Mesendoderm (in vitro differentiated cells): ENCODE data around the gene PASK.
A peak's percentile ranks its signal among the peaks of the same experiment; 100 is the strongest.

ENCODE experiments used
- DNase-seq: peaks from one replicate; pipeline ENCODE4 v3.0.0; 2013
- H2AK5ac ChIP-seq: 2 replicates; pipeline ENCODE4 v1.6.1; 2013; ENCODE audit warnings: low read length, inconsistent platforms
- H2BK120ac ChIP-seq: 2 replicates; pipeline ENCODE4 v1.6.1; 2013; ENCODE audit warnings: low read depth, mild to moderate bottlenecking, low read length, moderate library complexity, mixed read lengths
- H2BK15ac ChIP-seq: replicated peaks from 2 replicates; pipeline ENCODE4 v1.6.1; 2013; ENCODE audit warnings: low read depth, mild to moderate bottlenecking, moderate library complexity
- H2BK5ac ChIP-seq: 2 replicates; pipeline ENCODE4 v1.6.1; 2013; ENCODE audit warnings: low read length, inconsistent platforms
- H3K18ac ChIP-seq: 2 replicates; pipeline ENCODE4 v1.6.1; 2013; ENCODE audit warnings: mild to moderate bottlenecking, low read length, mixed read lengths
- H3K23ac ChIP-seq: one replicate; pipeline ENCODE4 v1.6.1; 2013; ENCODE audit warnings: low read length
- H3K27ac ChIP-seq: 2 replicates; pipeline ENCODE4 v1.5.1; 2013; ENCODE audit warnings: low read depth, mild to moderate bottlenecking, inconsistent platforms, low read length, moderate library complexity
- H3K27me3 ChIP-seq: 2 replicates; pipeline ENCODE4 v1.6.1; 2013; ENCODE audit warnings: low read length, control low read depth, mild to moderate bottlenecking, inconsistent platforms; ENCODE audit not compliant: insufficient read depth, poor library complexity
- H3K36me3 ChIP-seq: 2 replicates; pipeline ENCODE4 v1.6.1; 2013; ENCODE audit warnings: low read length, inconsistent platforms; ENCODE audit not compliant: control insufficient read depth, insufficient read depth
- H3K4ac ChIP-seq: one replicate; pipeline ENCODE4 v1.6.1; 2013; ENCODE audit warnings: low read depth, mild to moderate bottlenecking, low read length, moderate library complexity
- H3K4me1 ChIP-seq: 2 replicates; pipeline ENCODE4 v1.6.1; 2013; ENCODE audit warnings: low read depth, low read length, inconsistent platforms; ENCODE audit not compliant: control insufficient read depth
- H3K4me2 ChIP-seq: 2 replicates; pipeline ENCODE4 v1.6.1; 2013; ENCODE audit warnings: low read length
- H3K4me3 ChIP-seq: 2 replicates; pipeline ENCODE4 v1.5.1; 2013; ENCODE audit warnings: mild to moderate bottlenecking, low read length
- H3K56ac ChIP-seq: one replicate; pipeline ENCODE4 v1.6.1; 2013; ENCODE audit warnings: low read length
- H3K79me1 ChIP-seq: 2 replicates; pipeline ENCODE4 v1.6.1; 2013; ENCODE audit warnings: low read length, inconsistent platforms
- H3K79me2 ChIP-seq: 2 replicates; pipeline ENCODE4 v1.6.1; 2013; ENCODE audit warnings: mild to moderate bottlenecking, low read length; ENCODE audit not compliant: control insufficient read depth, insufficient read depth
- H3K9ac ChIP-seq: 2 replicates; pipeline ENCODE4 v1.6.1; 2013; ENCODE audit warnings: low read length, inconsistent platforms
- H4K5ac ChIP-seq: one replicate; pipeline ENCODE4 v1.6.1; 2013; ENCODE audit warnings: low read length
- H4K8ac ChIP-seq: one replicate; pipeline ENCODE4 v1.6.1; 2013; ENCODE audit warnings: low read depth, mild to moderate bottlenecking, control low read depth, low read length, moderate library complexity
- WGBS: extraction: QIAGEN DNeasy Blood & Tissue Kit; methylation state at CpG from one replicate; pipeline ENCODE4 v1.1.7; 2013; ENCODE audit warnings: low lambda C conversion rate, missing lambda C conversion rate; ENCODE audit not compliant: insufficient coverage; ENCODE audit errors: extremely low coverage; 5-methylcytosine and 5-hydroxymethylcytosine counted together

The PASK gene

DNA sequence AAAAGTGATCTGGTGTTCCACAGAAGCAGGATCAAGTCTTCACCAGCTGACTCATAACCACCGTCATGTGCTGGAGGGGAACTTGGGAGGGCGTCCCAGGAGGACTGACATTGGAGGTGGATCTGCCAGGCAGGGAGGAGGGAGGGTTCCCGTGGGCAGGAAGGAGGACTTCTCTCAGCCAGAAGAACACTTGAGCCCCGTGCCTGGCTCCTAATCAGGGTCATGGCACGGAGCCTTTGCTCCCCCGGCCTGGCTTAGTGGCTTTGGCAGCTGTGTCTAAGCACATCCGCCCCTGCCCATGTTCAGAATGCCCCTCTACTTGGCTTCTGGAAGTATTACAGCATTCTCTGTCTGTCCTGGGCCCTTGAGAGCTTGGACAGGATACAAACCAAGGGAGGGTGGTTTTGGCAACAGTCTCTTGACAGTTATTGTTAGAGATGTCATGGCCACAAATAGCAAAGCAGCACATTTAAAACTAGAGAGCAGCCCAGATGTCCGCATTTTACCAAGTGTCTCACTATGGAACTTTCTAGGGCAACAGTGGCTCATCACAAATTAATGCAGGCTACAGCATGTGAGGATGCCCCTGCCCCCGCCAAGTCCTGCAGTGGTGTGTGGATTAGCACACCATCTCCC lies 12.5 kb upstream of the PASK start:
- no peak overlapping the region for H3K4me3 ChIP-seq
- no peak overlapping the region for H3K9ac ChIP-seq
- no peak overlapping the region for H3K27ac ChIP-seq

DNA sequence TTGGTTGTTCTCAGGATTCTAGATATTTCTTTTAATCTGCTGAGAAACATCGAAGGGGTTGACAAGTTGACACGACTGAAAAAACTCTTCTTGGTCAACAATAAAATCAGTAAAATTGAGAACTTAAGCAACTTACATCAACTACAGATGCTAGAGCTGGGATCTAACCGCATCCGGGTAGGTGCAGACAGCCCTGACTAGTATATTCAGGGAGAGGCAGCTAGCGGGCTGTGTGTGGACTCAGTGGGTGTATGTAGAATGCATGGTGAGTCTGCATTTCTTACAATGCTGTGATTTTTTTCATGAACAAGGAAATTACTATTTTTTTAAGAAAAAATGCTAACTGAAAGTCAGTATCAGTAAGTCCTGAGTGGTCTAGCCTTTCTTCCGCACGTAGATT lies 11.0 kb upstream of the PASK start:
- Histone ChIP-seq H2BK5ac (no peak overlapping the region), H3K4me1 (peaks cover 2% of the 10 kb centered on the region), H3K79me2 (no peaks in the 10 kb centered on the region), H2AK5ac (no peak overlapping the region), H3K27ac (no peak overlapping the region), H3K9ac (no peak overlapping the region), H3K56ac (no peak overlapping the region), H3K36me3 (peaks cover 3% of the 10 kb centered on the region), H3K4me3 (no peak overlapping the region), H2BK15ac (no peak overlapping the region), H3K4ac (no peak overlapping the region), H3K18ac (no peak overlapping the region), H4K5ac (no peak overlapping the region), H4K8ac (no peak overlapping the region), H2BK120ac (no peak overlapping the region), H3K27me3 (no peaks in the 10 kb centered on the region), H3K4me2 (no peak overlapping the region), H3K79me1 (no peaks in the 10 kb centered on the region), H3K23ac (no peak overlapping the region)
- DNase-seq: no peak
- WGBS: no CpG with 5 or more reads among the region's 7 CpGs

More for the DNA sequence above, 12.5 kb upstream of the PASK start:
- Histone ChIP-seq H3K23ac (no peak overlapping the region), H3K36me3 (peaks cover 3% of the 10 kb centered on the region), H3K4me1 (peaks cover under 1% of the 10 kb centered on the region), H3K79me2 (no peaks in the 10 kb centered on the region), H4K8ac (no peak overlapping the region), H3K56ac (no peak overlapping the region), H3K4me2 (no peak overlapping the region), H2BK120ac (no peak overlapping the region), H3K79me1 (no peaks in the 10 kb centered on the region), H2BK5ac (no peak overlapping the region), H4K5ac (no peak overlapping the region), H2AK5ac (no peak overlapping the region), H3K27me3 (no peaks in the 10 kb centered on the region), H3K18ac (no peak overlapping the region), H2BK15ac (no peak overlapping the region), H3K4ac (no peak overlapping the region)
- no peak for DNase-seq
- no CpG with 5 or more reads among the region's 9 CpGs for WGBS

GRCh38 chr2:241159116-241159515 lies 9.8 kb upstream of the PASK start:
- H3K27ac ChIP-seq: no peak overlapping the region
- H4K8ac ChIP-seq: no peak overlapping the region
- no peaks in the 10 kb centered on the region for H3K79me2 ChIP-seq
- no peaks in the 10 kb centered on the region for H3K27me3 ChIP-seq
- H3K4ac ChIP-seq: no peak overlapping the region
- no peak overlapping the region for H3K23ac ChIP-seq
- no CpG with 5 or more reads among the region's 5 CpGs for WGBS
- peaks cover 3% of the 10 kb centered on the region for H3K36me3 ChIP-seq
- no peak overlapping the region for H2BK15ac ChIP-seq
- H2BK120ac ChIP-seq: no peak overlapping the region
- no peak overlapping the region for H2AK5ac ChIP-seq
- no peak overlapping the region for H4K5ac ChIP-seq
- H3K18ac ChIP-seq: no peak overlapping the region
- H3K4me1 ChIP-seq: peaks cover 2% of the 10 kb centered on the region
- H3K4me2 ChIP-seq: no peak overlapping the region
- H3K79me1 ChIP-seq: no peaks in the 10 kb centered on the region
- DNase-seq: no peak
- no peak overlapping the region for H3K4me3 ChIP-seq
- no peak overlapping the region for H3K56ac ChIP-seq
- no peak overlapping the region for H3K9ac ChIP-seq
- H2BK5ac ChIP-seq: no peak overlapping the region

GRCh38 chr2:241158546-241158900 lies 9.3 kb upstream of the PASK start:
- no peak overlapping the region for H3K56ac ChIP-seq
- H4K8ac ChIP-seq: no peak overlapping the region
- WGBS: no CpG with 5 or more reads among the region's 8 CpGs
- no peak overlapping the region for H3K23ac ChIP-seq
- no peak overlapping the region for H2BK15ac ChIP-seq
- no peak overlapping the region for H3K18ac ChIP-seq
- H3K4me1 ChIP-seq: peaks cover 2% of the 10 kb centered on the region
- peaks cover 3% of the 10 kb centered on the region for H3K36me3 ChIP-seq
- no peak overlapping the region for H2BK5ac ChIP-seq
- H2AK5ac ChIP-seq: no peak overlapping the region
- peak; percentile 25 for DNase-seq
- no peaks in the 10 kb centered on the region for H3K27me3 ChIP-seq
- H3K79me2 ChIP-seq: no peaks in the 10 kb centered on the region
- no peak overlapping the region for H3K4me2 ChIP-seq
- H3K4ac ChIP-seq: no peak overlapping the region
- H2BK120ac ChIP-seq: no peak overlapping the region
- H3K9ac ChIP-seq: no peak overlapping the region
- no peak overlapping the region for H3K4me3 ChIP-seq
- H3K27ac ChIP-seq: no peak overlapping the region
- H3K79me1 ChIP-seq: no peaks in the 10 kb centered on the region
- no peak overlapping the region for H4K5ac ChIP-seq

DNA sequence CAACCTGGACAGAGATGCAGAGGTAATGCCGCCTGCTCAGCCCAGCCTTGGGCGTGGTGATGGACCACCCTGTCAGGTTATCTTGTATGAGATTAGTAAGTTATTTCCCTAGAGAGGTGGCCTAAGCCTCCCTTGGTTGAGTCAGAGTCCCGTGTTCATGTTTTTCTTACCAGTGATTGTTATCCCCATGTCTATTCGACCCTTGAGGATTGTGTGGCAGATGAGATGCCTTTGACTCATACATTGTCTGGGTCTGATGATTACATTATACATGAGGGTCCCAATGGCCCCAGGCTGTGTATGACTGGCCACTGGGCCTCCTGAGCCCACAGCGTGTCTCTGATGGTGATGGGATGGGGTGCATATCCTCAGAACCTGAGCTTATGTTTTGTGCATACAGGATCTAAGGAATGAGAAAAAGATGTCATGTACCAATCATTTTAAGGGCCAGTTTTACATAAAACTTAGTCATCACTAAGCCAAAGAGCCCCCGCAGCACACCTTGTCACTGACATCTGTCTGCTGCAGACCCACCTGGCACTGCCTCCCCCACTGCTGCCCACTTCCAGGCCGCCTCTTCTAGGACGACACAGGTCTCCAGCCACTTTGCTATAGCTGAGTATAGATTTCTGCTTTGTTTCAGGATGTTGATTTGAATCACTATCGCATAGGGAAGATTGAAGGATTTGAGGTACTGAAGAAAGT lies 8.7 kb upstream of the PASK start:
- no peak overlapping the region for H2BK5ac ChIP-seq
- no peak overlapping the region for H3K56ac ChIP-seq
- no peak overlapping the region for H3K4me3 ChIP-seq
- H3K23ac ChIP-seq: no peak overlapping the region
- H2BK120ac ChIP-seq: no peak overlapping the region
- H3K18ac ChIP-seq: no peak overlapping the region
- no peak overlapping the region for H2BK15ac ChIP-seq
- H3K4me1 ChIP-seq: peaks cover 2% of the 10 kb centered on the region
- no peaks in the 10 kb centered on the region for H3K79me2 ChIP-seq
- H3K27ac ChIP-seq: no peak overlapping the region
- peaks cover 1% of the 10 kb centered on the region for H3K79me1 ChIP-seq
- WGBS: no CpG with 5 or more reads among the region's 9 CpGs
- DNase-seq: no peak
- H3K9ac ChIP-seq: no peak overlapping the region
- no peak overlapping the region for H3K4ac ChIP-seq
- H4K8ac ChIP-seq: no peak overlapping the region
- H3K4me2 ChIP-seq: no peak overlapping the region
- no peak overlapping the region for H2AK5ac ChIP-seq
- H3K27me3 ChIP-seq: no peaks in the 10 kb centered on the region
- H3K36me3 ChIP-seq: peaks cover 3% of the 10 kb centered on the region
- H4K5ac ChIP-seq: no peak overlapping the region
